A673 (cell line): ENCODE measurements around the gene CARTPT. TPM values are rescaled to one million over a fixed set of nuclear protein-coding genes. Genes with fewer than 3 reads are reported as not detected.
A peak's percentile ranks its signal among the peaks of the same experiment; 100 is the strongest.

Experiments
- BruUV-seq: library from RNA; stranded (reverse); fragments of 400-500 nt; replicated peaks from 2 replicates; lab custom pipeline; 2021; lab: Mats Ljungman, UMichigan
- CTCF ChIA-PET: fragments of 300-600 bp; sonication (Branson Sonifier 250); formaldehyde crosslinking; loops from one replicate; lab custom pipeline; 2022; ENCODE audit warnings: antibody characterized with exemption; lab: Charles Lee
- POLR2A ChIA-PET: fragments of 300-600 bp; sonication (Branson Sonifier 250); formaldehyde crosslinking; loops from one replicate; lab custom pipeline; 2022; ENCODE audit warnings: antibody characterized with exemption; ENCODE audit not compliant: low non-redundant PET; lab: Charles Lee
- DNase-seq: peaks from one replicate; pipeline ENCODE4 v3.0.0-alpha.2; 2015; ENCODE audit warnings: low spot score
- H3K27ac ChIP-seq: fragments of 200-600 bp; sonication (generic); 2 replicates; pipeline ENCODE4 v1.5.1; 2016; ENCODE audit warnings: mixed run types, low read depth, mild to moderate bottlenecking, mixed read lengths, antibody characterized with exemption, low read length; ENCODE audit not compliant: poor library complexity, severe bottlenecking
- H3K27me3 ChIP-seq: fragments of 200-600 bp; sonication (generic); replicated peaks from 2 replicates; pipeline ENCODE4 v1.6.1; 2017; ENCODE audit warnings: mixed run types, low read depth, mild to moderate bottlenecking, mixed read lengths, antibody characterized with exemption, low read length; ENCODE audit not compliant: insufficient read depth, poor library complexity
- H3K36me3 ChIP-seq: fragments of 200-600 bp; sonication (generic); 2 replicates; pipeline ENCODE4 v1.6.1; 2016; ENCODE audit warnings: mixed run types, mild to moderate bottlenecking, mixed read lengths, antibody characterized with exemption, low read length; ENCODE audit not compliant: insufficient read depth, poor library complexity, severe bottlenecking
- H3K4me1 ChIP-seq: fragments of 200-600 bp; sonication (generic); 2 replicates; pipeline ENCODE4 v1.6.1; 2017; ENCODE audit warnings: mixed run types, mild to moderate bottlenecking, mixed read lengths, antibody characterized with exemption, low read length; ENCODE audit not compliant: insufficient read depth, poor library complexity, severe bottlenecking
- H3K4me3 ChIP-seq: fragments of 200-600 bp; sonication (generic); 2 replicates; pipeline ENCODE4 v1.5.1; 2016; ENCODE audit warnings: low read depth, mixed run types, mild to moderate bottlenecking, mixed read lengths, low read length; ENCODE audit not compliant: poor library complexity, severe bottlenecking
- H3K9me3 ChIP-seq: fragments of 200-600 bp; sonication (generic); 2 replicates; pipeline ENCODE4 v1.6.1; 2016; ENCODE audit warnings: mixed run types, low read depth, mild to moderate bottlenecking, mixed read lengths, antibody characterized with exemption, low read length; ENCODE audit not compliant: poor library complexity, severe bottlenecking
- CTCF ChIP-seq: fragments of 300-800, 200-600 bp; sonication (generic); conservative IDR thresholded peaks from 2 replicates; pipeline ENCODE4 v1.5.1; 2017; ENCODE audit warnings: low read depth, mild to moderate bottlenecking, antibody characterized with exemption, low read length, moderate library complexity, mixed read lengths
- EZH2 ChIP-seq: fragments of 200-600 bp; sonication (generic); IDR thresholded peaks from 2 replicates; pipeline ENCODE4 v1.6.1; 2017; ENCODE audit warnings: borderline replicate concordance, low read depth, mild to moderate bottlenecking, mixed read lengths, antibody characterized with exemption, low read length; ENCODE audit not compliant: poor library complexity, severe bottlenecking
- intact Hi-C: fragments of 100-400 bp; cut with micrococcal nuclease; formaldehyde crosslinking; loops from one replicate; pipeline ENCODE4 v1.10.0; 2022; ENCODE audit not compliant: unreplicated experiment
- total RNA-seq: library from RNA; stranded (reverse); gene quantifications from 2 replicates; pipeline ENCODE4 v1.2.3, GENCODE V29; 2021

Gene CARTPT
- total RNA-seq, 1 experiment from 2014 or later: not detected

DNA sequence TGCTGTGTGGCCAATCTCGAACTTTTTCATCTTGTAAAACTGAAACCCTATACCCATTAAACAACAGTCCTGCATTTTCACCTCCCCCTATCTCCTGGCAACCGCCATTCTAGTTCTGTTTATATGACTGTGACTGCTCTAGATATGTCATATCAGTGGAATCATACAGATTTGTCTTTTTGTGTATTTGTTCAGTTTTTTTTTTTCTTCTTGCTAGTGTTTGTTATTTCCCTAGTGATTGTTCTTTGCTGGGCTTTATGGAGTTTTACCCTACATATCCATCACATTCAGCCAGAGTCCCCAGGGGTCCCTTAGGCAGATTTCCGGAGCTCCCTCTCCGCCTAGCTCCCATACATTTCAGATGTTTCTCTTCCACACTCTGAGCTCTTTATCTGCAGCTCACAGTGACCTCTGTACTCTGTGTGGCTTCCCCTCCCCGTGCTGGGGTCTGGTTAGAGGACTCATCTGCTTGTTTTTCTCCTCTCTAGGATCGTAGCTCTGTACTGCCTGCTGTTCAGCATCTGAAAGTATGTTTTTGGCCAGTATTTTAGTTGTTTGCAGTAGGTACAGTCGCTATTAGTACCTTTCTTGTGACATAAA, 25.1 kb upstream of the CARTPT start:
- BruUV-seq: no TSS peak
- Histone ChIP-seq H3K36me3 (no peaks in the 10 kb centered on the region), H3K27me3 (no peaks in the 10 kb centered on the region), H3K9me3 (no peaks in the 10 kb centered on the region), H3K4me3 (peak overlapping the region; percentile 13), H3K27ac (peak overlapping the region; percentile 54), H3K4me1 (peaks cover 37% of the 10 kb centered on the region)
- ChIA-PET POLR2A (interaction anchor here (0.7 kb wide), 1 partner anchor 1788 kb away, joined by 8 read pairs; no protein-coding TSS in a partner anchor), CTCF (no interaction called here)
- intact Hi-C loops: no loop called here
- TF ChIP-seq CTCF (no peak), EZH2 (no peak)
- peak; percentile 81 for DNase-seq

GRCh38 chr5:71695071-71695470, 24.0 kb upstream of the CARTPT start:
- Histone ChIP-seq H3K27me3 (no peaks in the 10 kb centered on the region), H3K36me3 (no peaks in the 10 kb centered on the region), H3K4me3 (no peak overlapping the region), H3K9me3 (no peaks in the 10 kb centered on the region), H3K27ac (no peak overlapping the region), H3K4me1 (peaks cover 37% of the 10 kb centered on the region)
- TF ChIP-seq CTCF (no peak), EZH2 (no peak)
- intact Hi-C loops: no loop called here
- no TSS peak for BruUV-seq
- DNase-seq: no peak
- POLR2A ChIA-PET: no interaction called here
- CTCF ChIA-PET: no interaction called here

DNA sequence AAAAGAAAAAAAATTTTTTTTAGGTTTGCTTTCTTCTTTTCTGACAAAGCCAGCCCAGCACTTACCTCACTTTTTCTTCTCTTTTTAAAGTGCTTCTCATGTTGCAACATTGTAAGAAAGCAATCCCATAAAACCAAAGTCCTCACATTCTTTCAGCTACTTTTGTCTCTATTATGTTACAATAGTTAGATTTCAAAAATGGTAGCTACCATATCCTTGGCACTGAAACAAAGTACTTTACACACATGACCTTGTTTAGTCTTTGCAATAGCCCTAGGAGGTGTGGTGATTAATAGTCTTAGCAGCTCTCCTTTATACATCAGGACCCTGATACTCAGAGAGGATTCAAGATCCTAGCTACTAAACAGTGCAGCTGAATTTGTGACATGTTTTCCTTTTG, 23.5 kb upstream of the CARTPT start:
- no TSS peak for BruUV-seq
- no peaks in the 10 kb centered on the region for H3K36me3 ChIP-seq
- TF ChIP-seq EZH2 (no peak), CTCF (no peak)
- ChIA-PET CTCF (no interaction called here), POLR2A (interaction anchor here (0.5 kb wide), 1 partner anchor 122 kb away, joined by 4 read pairs; no protein-coding TSS in a partner anchor)
- intact Hi-C loops: no loop called here
- peaks cover 37% of the 10 kb centered on the region for H3K4me1 ChIP-seq
- no peak for DNase-seq
- no peaks in the 10 kb centered on the region for H3K27me3 ChIP-seq
- H3K27ac ChIP-seq: no peak overlapping the region
- H3K4me3 ChIP-seq: no peak overlapping the region
- H3K9me3 ChIP-seq: no peaks in the 10 kb centered on the region
